Mesenchymal stem cell (in vitro differentiated cells and primary cell): ENCODE data around the gene TBXA2R.
A peak's percentile ranks its signal among the peaks of the same experiment; 100 is the strongest.

ENCODE experiments used
- DNase-seq: peaks from one replicate; pipeline ENCODE4 v3.0.0-alpha.2; 2013
- H2AFZ ChIP-seq: one replicate; pipeline ENCODE4 v1.6.1; 2013; ENCODE audit warnings: low read depth, mild to moderate bottlenecking, control low read depth, inconsistent platforms, low read length, moderate library complexity
- H2AK5ac ChIP-seq: 2 replicates; pipeline ENCODE4 v1.6.1; 2013; ENCODE audit warnings: low read length, moderate library complexity, mild to moderate bottlenecking, inconsistent platforms; ENCODE audit not compliant: severe bottlenecking
- H2BK120ac ChIP-seq: one replicate; pipeline ENCODE4 v1.6.1; 2013; ENCODE audit warnings: low read depth, mild to moderate bottlenecking, inconsistent platforms, low read length, moderate library complexity
- H2BK12ac ChIP-seq, 2 experiments: one replicate each; pipeline ENCODE4 v1.6.1; 2013; ENCODE audit warnings: inconsistent platforms in 2 of 2, low read length in 2 of 2, mild to moderate bottlenecking in 2 of 2, moderate library complexity in 2 of 2, control low read depth in 1 of 2
- H2BK15ac ChIP-seq: one replicate; pipeline ENCODE4 v1.6.1; 2013; ENCODE audit warnings: mild to moderate bottlenecking, low read depth, inconsistent platforms; ENCODE audit not compliant: poor library complexity, severe bottlenecking
- H2BK5ac ChIP-seq: 2 replicates; pipeline ENCODE4 v1.6.1; 2013; ENCODE audit warnings: low read depth, mild to moderate bottlenecking, low read length, control low read depth, inconsistent platforms; ENCODE audit not compliant: poor library complexity, severe bottlenecking
- H3K14ac ChIP-seq, 2 experiments: one replicate each; pipeline ENCODE4 v1.6.1; 2013; ENCODE audit warnings: inconsistent platforms in 2 of 2, low read length in 2 of 2, control low read depth in 1 of 2, mild to moderate bottlenecking in 1 of 2, moderate library complexity in 1 of 2
- H3K18ac ChIP-seq, 2 experiments: one replicate each; pipeline ENCODE4 v1.6.1; 2013; ENCODE audit warnings: inconsistent platforms in 2 of 2, low read length in 2 of 2, control low read depth in 1 of 2, low read depth in 1 of 2, mild to moderate bottlenecking in 1 of 2
- H3K23ac ChIP-seq, 2 experiments: one replicate each; pipeline ENCODE4 v1.6.1; 2013; ENCODE audit warnings: inconsistent platforms in 2 of 2, low read length in 2 of 2, mild to moderate bottlenecking in 2 of 2, moderate library complexity in 2 of 2, control low read depth in 1 of 2
- H3K27ac ChIP-seq: 2 replicates; pipeline ENCODE4 v1.5.1; 2013; ENCODE audit warnings: mild to moderate bottlenecking, moderate library complexity, low read length, control low read depth, inconsistent platforms; ENCODE audit not compliant: poor library complexity, severe bottlenecking
- H3K27me3 ChIP-seq, 2 experiments: 2 replicates each; pipeline versions ENCODE4 v1.6.1 to v1.7.0; 2013; ENCODE audit warnings: low read length in 2 of 2, mild to moderate bottlenecking in 2 of 2, moderate library complexity in 2 of 2, control low read depth in 1 of 2, inconsistent platforms in 1 of 2; ENCODE audit not compliant: control insufficient read depth in 1 of 2, insufficient read depth in 1 of 2
- H3K36me3 ChIP-seq, 2 experiments: 2 replicates each; pipeline versions ENCODE4 v1.6.1 to v1.7.0; 2013; ENCODE audit warnings: low read length in 2 of 2, control low read depth in 1 of 2, inconsistent platforms in 1 of 2, low read depth in 1 of 2, mild to moderate bottlenecking in 1 of 2; ENCODE audit not compliant: insufficient read depth in 2 of 2, control insufficient read depth in 1 of 2
- H3K4ac ChIP-seq, 2 experiments: one replicate each; pipeline ENCODE4 v1.6.1; 2013; ENCODE audit warnings: inconsistent platforms in 2 of 2, low read length in 2 of 2, mild to moderate bottlenecking in 2 of 2, moderate library complexity in 2 of 2, control low read depth in 1 of 2, low read depth in 1 of 2
- H3K4me1 ChIP-seq: 2 replicates; pipeline ENCODE4 v1.6.1; 2013; ENCODE audit warnings: low read depth, low read length, control low read depth; ENCODE audit not compliant: control insufficient read depth, insufficient read depth
- H3K4me2 ChIP-seq: 2 replicates; pipeline ENCODE4 v1.6.1; 2013; ENCODE audit warnings: low read length, mild to moderate bottlenecking, inconsistent platforms; ENCODE audit not compliant: poor library complexity, severe bottlenecking
- H3K4me3 ChIP-seq, 2 experiments: 2 replicates each; pipeline versions ENCODE4 v1.5.1 to v1.7.0; 2013; ENCODE audit warnings: low read length in 2 of 2, mild to moderate bottlenecking in 2 of 2, control low read depth in 1 of 2, low read depth in 1 of 2; ENCODE audit not compliant: insufficient read depth in 1 of 2
- H3K79me1 ChIP-seq: replicated peaks from 2 replicates; pipeline ENCODE4 v1.6.1; 2013; ENCODE audit warnings: mild to moderate bottlenecking, control low read depth, low read length, inconsistent platforms; ENCODE audit not compliant: poor library complexity, severe bottlenecking
- H3K9ac ChIP-seq: 2 replicates; pipeline ENCODE4 v1.7.0; 2013; ENCODE audit warnings: mild to moderate bottlenecking, low read length, moderate library complexity
- H3K9me3 ChIP-seq: 2 replicates; pipeline ENCODE4 v1.7.0; 2013; ENCODE audit warnings: mild to moderate bottlenecking, low read length; ENCODE audit not compliant: control insufficient read depth
- H4K8ac ChIP-seq: one replicate; pipeline ENCODE4 v1.6.1; 2013; ENCODE audit warnings: inconsistent platforms, mild to moderate bottlenecking, low read length, moderate library complexity
- H4K91ac ChIP-seq: one replicate; pipeline ENCODE4 v1.6.1; 2013; ENCODE audit warnings: mild to moderate bottlenecking, low read length, inconsistent platforms
- WGBS: methylation state at CpG from one replicate; pipeline ENCODE4 v1.1.7; 2013; ENCODE audit warnings: mixed read lengths; 5-methylcytosine and 5-hydroxymethylcytosine counted together

TBXA2R gene

DNA sequence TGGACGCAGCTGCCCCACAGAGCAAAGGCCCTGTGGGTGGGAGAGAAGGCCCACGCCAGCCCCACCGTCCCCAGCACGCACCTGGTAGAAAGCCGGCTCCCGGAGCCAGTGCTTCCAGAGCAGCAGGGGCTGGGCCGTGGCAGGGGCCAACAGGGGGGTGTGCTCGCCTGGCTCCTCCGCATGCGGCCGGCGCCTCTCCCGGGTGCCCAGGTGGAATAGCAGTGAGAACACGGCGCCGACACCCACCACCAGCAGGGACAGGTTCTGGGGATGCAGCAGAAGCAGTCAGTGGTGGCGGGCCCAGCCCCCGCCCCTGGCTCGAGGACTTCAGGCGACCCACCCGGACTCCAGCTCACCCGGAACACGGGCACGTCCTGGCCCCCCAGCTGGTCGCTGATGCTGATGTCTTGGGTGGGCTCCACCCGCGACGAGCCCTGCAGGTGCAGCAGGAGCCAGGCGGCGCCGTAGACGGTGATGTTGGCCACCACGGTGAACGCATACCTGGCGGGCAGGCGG, 58.9 kb downstream of the TBXA2R start:
- H3K9ac ChIP-seq: no peak overlapping the region
- H3K27me3 ChIP-seq: no peaks in the 10 kb centered on the region
- no peak overlapping the region for H3K18ac ChIP-seq
- no peak overlapping the region for H2AK5ac ChIP-seq
- no peak overlapping the region for H3K4me3 ChIP-seq
- peaks cover 27% of the 10 kb centered on the region for H3K79me1 ChIP-seq
- no peak overlapping the region for H3K23ac ChIP-seq
- no peak overlapping the region for H4K8ac ChIP-seq
- no peak overlapping the region for H2BK15ac ChIP-seq
- H2BK12ac ChIP-seq: no peak overlapping the region
- no peak for DNase-seq
- H3K27ac ChIP-seq: no peak overlapping the region
- peaks cover 27 to 85% of the 10 kb centered on the region in 2 experiments for H3K36me3 ChIP-seq
- WGBS: 95% methylated on average over 36 of the region's 36 CpGs
- H2AFZ ChIP-seq: no peak overlapping the region
- H4K91ac ChIP-seq: no peak overlapping the region
- no peak overlapping the region for H3K4ac ChIP-seq
- no peak overlapping the region for H2BK120ac ChIP-seq
- no peak overlapping the region for H3K14ac ChIP-seq
- no peak overlapping the region for H2BK5ac ChIP-seq
- H3K4me1 ChIP-seq: peaks cover 22% of the 10 kb centered on the region
- no peaks in the 10 kb centered on the region for H3K9me3 ChIP-seq
- H3K4me2 ChIP-seq: no peak overlapping the region

DNA sequence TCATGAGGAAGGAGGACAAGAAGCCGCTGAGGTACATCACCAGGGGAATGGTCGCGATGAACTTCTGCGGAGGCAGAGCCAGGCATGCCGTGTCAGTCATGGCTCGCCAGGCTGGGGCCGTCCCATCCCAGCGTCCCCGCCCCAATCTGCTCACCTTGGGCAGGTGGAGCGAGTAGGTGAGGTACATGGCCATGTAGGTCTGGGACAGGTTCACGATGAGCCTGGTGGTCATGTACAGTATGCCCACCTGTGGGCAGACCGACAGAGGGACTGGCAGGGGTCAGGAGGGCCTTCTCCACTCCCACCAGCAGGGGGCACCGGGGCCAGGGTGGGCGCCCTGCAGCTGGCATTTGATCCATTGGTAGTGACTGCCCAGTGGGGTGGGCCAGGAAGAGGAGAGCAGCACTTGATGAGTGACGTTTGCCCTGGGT, 59.4 kb downstream of the TBXA2R start:
- H2BK120ac ChIP-seq: no peak overlapping the region
- H2AFZ ChIP-seq: no peak overlapping the region
- no peak for DNase-seq
- no peak overlapping the region for H3K14ac ChIP-seq
- H3K23ac ChIP-seq: no peak overlapping the region
- H4K91ac ChIP-seq: no peak overlapping the region
- H3K18ac ChIP-seq: no peak overlapping the region
- no peak overlapping the region for H2AK5ac ChIP-seq
- H3K27me3 ChIP-seq: no peaks in the 10 kb centered on the region
- H3K36me3 ChIP-seq: peaks cover 27 to 89% of the 10 kb centered on the region in 2 experiments
- WGBS: 94% methylated on average over 15 of the region's 15 CpGs
- peaks cover 27% of the 10 kb centered on the region for H3K79me1 ChIP-seq
- no peak overlapping the region for H3K4ac ChIP-seq
- H2BK15ac ChIP-seq: no peak overlapping the region
- no peak overlapping the region for H3K27ac ChIP-seq
- H3K9ac ChIP-seq: no peak overlapping the region
- H3K4me2 ChIP-seq: no peak overlapping the region
- no peak overlapping the region for H2BK5ac ChIP-seq
- H3K4me1 ChIP-seq: peaks cover 18% of the 10 kb centered on the region
- H4K8ac ChIP-seq: no peak overlapping the region
- peak overlapping the region in 1 of 2 experiments; percentile 0 for H3K4me3 ChIP-seq
- H2BK12ac ChIP-seq: no peak overlapping the region
- no peaks in the 10 kb centered on the region for H3K9me3 ChIP-seq

DNA sequence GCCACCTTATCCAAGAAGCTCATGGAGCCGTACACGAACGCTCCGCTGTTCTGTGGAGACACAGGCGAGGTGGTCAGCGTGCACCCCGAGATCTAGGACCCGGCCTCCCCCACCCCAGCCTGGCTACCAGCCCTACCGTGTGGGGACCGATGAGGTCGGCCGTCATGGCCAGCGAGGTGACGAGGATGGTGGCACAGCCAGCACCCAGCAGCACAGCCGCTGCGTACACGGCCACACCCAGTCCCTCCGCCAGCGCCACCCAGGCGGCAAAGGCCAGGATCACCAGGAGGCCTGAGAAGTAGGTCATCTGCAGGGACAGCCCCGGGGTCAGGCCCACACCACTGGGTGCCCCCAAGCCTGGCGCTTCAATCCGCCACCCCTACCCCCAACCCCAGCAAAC, 60.6 kb downstream of the TBXA2R start:
- Histone ChIP-seq H3K4me3 (no peak overlapping the region), H3K9ac (no peak overlapping the region), H2BK15ac (no peak overlapping the region), H3K14ac (no peak overlapping the region), H4K91ac (peak overlapping the region; percentile 78), H2BK120ac (no peak overlapping the region), H4K8ac (no peak overlapping the region), H3K27me3 (no peaks in the 10 kb centered on the region), H2AFZ (no peak overlapping the region), H3K27ac (no peak overlapping the region), H3K4ac (no peak overlapping the region), H2AK5ac (no peak overlapping the region), H3K36me3 (peaks cover 27 to 80% of the 10 kb centered on the region in 2 experiments), H3K4me2 (no peak overlapping the region), H3K79me1 (peaks cover 25% of the 10 kb centered on the region), H3K23ac (no peak overlapping the region), H2BK5ac (no peak overlapping the region), H2BK12ac (no peak overlapping the region), H3K9me3 (no peaks in the 10 kb centered on the region), H3K4me1 (peaks cover 13% of the 10 kb centered on the region), H3K18ac (no peak overlapping the region)
- WGBS: 97% methylated on average over 23 of the region's 23 CpGs
- no peak for DNase-seq

DNA sequence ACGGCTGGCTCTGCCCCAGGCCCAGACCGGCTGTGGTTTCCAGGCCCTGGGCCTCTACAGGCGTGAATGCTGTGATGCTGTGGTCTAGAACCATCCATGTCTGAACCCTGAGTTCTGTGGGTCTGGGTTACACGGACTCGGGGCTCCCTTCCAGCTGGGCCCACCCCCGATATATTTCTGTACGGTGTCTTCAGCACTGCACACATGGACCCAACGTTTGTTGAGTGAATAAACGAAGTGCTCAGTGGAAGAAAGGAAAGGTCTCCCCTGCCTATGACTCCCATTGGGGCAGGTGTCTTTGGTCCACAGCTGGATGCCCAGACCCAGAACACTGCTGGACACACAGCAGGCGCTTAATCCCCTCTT, 61.0 kb downstream of the TBXA2R start:
- H3K4me1 ChIP-seq: peaks cover 11% of the 10 kb centered on the region
- no peak overlapping the region for H3K9ac ChIP-seq
- no peak overlapping the region for H2AFZ ChIP-seq
- H3K4me3 ChIP-seq: no peak overlapping the region
- H4K91ac ChIP-seq: no peak overlapping the region
- H3K18ac ChIP-seq: no peak overlapping the region
- no peak overlapping the region for H2BK15ac ChIP-seq
- no peak overlapping the region for H2AK5ac ChIP-seq
- peaks cover 25% of the 10 kb centered on the region for H3K79me1 ChIP-seq
- H3K27ac ChIP-seq: no peak overlapping the region
- H2BK12ac ChIP-seq: no peak overlapping the region
- no peak overlapping the region for H3K23ac ChIP-seq
- no peaks in the 10 kb centered on the region for H3K9me3 ChIP-seq
- no peak overlapping the region for H2BK120ac ChIP-seq
- H3K27me3 ChIP-seq: no peaks in the 10 kb centered on the region
- no peak overlapping the region for H4K8ac ChIP-seq
- DNase-seq: no peak
- no peak overlapping the region for H3K4ac ChIP-seq
- no peak overlapping the region for H3K4me2 ChIP-seq
- peaks cover 27 to 76% of the 10 kb centered on the region in 2 experiments for H3K36me3 ChIP-seq
- 87% methylated on average over 10 of the region's 10 CpGs for whole genome bisulfite sequencing
- no peak overlapping the region for H3K14ac ChIP-seq
- H2BK5ac ChIP-seq: no peak overlapping the region
